Islet precursor cell (in vitro differentiated cells): ENCODE measurements around the gene ABCA5.

Experiments used
- DNase-seq: peaks from one replicate; pipeline ENCODE4 v3.0.0-alpha.2; 2018

Gene ABCA5

DNA sequence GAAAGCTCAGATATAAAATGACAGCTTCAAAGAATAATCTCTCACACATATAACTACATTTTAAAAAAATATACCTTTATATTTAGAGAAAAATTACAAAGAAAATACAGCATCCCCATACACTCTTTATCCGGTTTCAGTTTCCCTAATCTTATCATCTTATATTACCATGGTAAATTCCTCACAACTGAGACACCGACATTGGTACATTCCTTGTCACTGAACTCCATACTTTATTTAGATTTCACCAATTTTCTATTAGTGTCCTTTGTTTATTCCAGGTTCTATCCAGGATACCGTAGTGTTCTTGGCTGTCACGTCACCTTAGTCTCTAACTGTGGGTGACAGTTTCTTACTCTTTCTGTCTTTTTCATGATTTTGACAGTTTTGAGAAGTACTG, 76.3 kb downstream of the ABCA5 start:
- no peak for DNase-seq

DNA sequence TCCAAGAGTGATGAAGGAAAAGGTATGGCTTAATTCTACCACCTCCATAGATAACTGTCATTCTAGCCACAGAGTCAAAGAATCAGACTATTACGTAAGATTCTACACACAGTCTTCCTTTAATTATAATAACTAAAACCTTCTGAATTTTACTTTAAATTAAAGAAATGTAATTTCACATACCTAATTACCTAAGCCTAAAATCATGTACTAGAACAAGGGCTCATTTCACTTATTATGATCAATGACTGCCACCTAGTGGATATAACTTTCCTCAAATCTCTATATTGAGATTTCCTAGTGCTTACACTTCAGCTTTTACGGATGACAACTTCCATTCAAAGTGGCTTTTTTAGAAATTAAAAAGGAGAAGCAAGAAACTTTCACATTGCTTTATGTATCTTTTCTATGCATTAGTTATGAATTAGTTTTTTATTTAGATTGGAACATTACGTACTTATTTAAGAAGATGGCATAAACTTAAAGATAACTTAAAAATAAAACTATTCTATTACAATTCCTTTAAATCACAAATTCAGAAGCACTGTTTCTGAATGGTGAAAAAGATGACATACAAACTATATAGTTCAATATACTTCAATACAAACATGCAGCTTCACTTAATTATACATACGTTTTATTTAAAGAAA, 80.1 kb downstream of the ABCA5 start:
- DNase-seq, result no peak

DNA sequence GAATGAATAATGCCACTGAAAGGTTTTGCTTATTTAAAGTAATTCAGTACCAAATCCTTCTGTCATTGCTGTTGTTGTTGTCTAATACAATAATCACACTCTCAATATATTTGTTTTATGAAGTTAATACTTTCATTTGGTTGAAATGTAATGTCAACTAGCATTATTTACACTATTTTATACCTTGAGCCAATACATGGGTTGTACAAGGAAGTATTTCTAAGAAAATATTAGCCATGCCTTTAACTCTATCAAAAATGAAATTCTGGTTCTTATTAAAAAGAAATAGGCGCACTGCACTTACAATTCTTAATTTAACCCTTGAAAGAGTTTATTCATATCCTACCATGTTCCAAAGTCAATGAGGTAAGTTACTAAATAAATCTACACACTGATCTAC, 80.7 kb downstream of the ABCA5 start:
- DNase-seq, result no peak

DNA sequence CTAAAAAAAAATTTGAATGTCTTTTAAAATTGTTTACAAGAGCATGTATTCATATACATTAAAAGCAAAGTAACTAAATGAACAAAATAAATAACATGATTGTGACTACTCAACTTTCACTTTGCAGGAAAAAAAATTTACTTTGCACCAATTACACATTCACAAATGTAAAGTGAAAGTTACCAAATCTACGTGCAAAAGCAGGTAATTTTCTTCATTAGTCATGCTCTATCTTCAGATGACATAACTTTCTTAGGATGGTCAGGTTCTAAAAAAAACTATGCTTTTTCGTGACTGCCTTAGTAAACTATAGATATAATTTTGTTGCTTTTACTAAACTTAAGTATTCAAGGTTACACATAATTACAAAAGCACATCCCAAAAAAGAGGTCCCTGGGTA, 81.3 kb downstream of the ABCA5 start:
- no peak for DNase-seq

DNA sequence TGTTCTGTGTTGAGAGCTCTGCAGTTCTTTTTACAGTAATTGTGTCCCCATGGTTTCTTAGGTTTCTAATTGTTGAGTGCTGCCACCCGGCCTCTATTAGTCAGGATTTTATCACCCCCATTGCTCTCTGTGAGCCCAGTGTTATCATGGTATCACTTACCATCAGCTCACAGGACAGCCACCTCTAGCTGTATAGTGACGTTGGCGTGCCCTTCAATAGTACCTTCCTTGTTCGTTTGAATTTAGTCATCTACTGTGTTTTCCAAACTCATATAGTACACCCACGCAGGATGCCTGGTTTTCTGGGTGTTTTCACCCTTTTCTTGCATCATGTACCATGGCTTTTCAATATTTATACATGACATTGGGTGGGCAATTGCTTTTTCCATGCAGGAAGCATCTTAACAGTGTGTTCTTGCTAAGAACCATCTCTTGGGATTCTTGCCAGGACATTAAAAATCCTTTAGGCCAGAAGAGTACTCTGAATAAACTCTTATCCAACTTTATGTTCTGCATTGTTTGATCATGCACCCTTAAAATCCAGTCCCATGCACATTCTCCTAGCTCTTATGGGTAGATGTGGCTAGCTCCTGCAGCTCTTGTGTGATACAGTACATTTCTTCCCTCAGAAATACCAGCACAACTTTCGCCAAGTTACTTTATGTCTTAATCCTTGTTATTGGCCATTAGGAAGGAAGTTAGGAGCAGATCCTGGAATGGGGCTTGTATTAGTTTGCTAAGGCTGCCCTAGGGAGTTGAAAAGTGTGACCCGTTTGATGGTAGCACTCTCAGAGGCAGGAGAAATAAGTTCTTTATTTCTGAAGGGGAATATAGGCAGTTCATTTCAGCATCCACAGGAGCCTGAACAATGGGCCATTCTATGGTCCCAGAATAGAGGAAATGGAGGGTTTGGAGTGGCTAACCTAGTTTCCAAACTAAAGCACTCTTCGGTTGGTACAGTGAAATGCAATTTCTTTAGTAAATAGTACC, 87.0 kb downstream of the ABCA5 start:
- no peak for DNase-seq

DNA sequence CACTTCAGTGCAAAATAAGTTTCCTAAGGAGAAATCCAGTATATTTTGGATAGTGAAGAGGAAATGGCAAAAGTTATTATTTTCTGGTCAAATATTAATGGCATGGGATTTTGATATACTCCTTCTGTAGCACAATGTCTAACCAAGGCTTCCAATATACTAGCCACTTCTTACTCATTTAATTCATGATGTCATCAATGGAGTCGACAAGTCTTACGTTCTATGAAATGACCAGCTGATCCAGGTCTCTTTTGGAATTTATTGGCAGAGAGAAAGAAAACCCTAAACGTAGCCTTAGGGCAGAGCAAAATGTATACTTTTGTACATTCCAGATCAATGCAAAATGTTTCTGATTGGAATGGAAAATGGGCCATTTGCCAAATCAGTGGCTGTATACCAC, 90.0 kb downstream of the ABCA5 start:
- no peak for DNase-seq

DNA sequence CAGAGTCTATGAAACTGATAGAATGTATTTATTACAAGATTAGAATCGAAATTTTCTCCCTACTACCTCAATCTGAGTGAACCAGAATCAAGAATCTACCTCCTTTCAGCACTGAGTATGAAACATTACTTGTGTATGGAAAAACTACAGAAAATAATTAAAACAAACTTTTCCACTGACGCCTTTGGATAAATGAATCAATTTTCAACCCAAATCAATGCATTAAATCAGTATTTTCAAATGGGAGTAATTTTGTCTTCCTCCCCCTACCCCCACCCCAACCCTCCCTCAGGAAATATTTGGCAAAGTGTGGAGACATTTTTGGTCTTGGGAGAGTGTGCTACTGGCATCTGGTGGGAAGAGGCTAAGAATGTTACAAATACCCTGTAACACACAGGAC, 90.5 kb downstream of the ABCA5 start:
- DNase-seq, result no peak

DNA sequence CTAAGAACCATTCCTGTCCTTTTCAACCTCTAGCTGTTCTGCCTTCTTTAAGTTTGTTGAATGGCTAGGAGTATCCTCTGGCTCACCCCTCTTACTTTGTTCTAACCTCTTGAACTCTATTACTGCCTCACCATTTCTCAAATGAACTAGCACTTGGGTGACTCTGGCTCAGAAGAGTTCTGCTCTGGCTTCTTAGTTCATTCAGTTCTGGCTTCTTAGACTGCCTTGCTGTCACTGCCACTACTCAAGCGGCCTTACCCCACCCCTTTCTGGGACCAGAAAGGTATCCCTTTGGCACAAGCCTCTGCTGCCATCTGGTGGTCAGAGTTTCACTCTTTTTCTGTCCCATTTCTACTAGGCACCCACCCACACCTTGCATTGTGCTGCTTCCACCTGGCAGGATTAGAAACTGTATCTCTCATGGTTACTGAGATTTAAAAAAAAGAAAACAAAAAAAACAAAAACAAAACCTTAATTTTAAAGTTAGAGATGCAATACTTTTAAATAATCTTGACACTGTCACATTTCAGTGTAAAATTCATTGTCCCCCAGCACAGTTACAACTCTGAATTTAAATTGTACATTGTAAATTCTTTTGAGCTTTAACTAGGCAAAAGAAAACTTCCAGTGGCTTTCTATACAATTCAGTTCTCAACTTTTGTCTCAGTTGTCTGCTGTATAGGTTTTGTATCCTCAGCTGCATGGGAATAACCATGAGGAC, 91.4 kb downstream of the ABCA5 start:
- peak; percentile 94 for DNase-seq

DNA sequence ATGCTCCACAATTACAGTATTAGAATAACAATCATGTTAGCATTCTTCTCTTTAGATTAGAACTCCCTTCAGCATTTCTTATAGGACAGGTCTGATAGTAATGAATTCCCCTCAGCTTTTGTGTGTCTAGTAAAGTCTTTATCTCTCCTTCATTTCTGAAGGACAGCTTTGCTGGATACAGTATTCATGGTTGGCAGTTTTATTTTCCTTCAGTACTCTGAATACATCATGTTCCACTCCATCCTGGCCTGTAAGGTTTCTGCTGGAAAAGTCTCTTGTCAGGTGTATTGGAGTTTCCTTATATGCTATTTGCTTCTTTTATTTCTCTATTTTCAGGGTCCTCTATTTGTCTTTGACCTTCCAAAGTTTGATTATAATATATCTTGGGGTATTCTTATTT, 94.3 kb downstream of the ABCA5 start:
- DNase-seq, result no peak

DNA sequence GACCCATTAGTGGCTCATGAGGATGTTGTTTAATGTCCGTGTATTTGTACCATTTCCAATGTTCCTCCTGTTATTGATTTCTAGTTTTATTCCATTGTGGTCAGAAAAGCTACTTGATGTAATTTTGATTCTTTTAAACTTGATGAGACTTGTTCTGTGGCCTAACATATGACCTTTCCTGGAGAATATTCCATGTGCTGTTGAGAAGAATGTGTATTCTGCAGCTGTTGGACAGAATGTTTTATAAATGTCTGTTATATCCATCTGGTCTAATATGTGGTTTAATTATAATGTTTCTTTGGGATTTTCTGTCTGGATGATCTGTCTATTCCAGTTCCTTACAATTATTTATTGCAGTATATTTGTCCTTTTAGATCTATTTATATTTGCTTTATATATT, 95.4 kb downstream of the ABCA5 start:
- DNase-seq, result no peak

DNA sequence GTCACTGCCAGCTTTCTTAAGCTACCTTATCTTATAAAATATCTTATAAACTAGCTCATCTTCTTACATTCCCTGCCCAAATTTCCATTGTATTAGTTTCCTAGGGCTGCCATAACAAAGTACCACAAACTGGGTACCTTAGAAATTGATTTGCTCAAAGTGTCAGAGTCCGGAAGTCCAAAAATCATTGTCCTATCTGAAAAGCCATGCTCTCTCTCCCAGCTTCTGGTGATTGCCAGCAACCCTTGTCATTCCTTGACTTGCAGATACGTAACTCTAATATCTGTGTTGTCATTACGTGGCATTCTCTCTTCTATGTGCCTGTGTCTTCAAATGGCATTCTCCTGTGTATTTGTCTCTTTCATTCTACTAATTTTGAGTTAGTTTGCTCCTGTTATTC, 96.0 kb downstream of the ABCA5 start:
- DNase-seq, result no peak

DNA sequence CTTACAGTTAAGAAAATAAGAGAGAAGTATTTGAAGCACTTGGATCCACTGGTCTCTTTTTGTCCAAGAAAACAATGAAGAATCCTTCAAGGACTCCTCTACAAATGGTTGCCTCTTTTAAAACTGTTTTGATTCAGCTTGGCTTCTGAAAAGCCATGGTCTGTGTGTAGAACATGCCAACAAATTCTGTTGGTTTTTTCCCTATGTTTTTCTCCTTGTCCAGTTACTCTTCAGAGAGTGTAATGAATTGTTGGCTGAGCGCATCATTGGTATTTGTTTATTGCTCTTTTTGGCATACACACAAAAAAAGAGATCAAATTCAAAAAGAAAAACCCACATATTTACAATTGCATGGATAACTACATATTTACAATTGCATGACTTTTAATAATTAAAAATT, 98.4 kb downstream of the ABCA5 start, which contains the start of gene ABCA10:
ABCA10 (minus strand) TSS at position 249 of the 400 bp plus-strand sequence. CDS start 3,466 bp downstream, outside the sequence.
- no peak for DNase-seq

DNA sequence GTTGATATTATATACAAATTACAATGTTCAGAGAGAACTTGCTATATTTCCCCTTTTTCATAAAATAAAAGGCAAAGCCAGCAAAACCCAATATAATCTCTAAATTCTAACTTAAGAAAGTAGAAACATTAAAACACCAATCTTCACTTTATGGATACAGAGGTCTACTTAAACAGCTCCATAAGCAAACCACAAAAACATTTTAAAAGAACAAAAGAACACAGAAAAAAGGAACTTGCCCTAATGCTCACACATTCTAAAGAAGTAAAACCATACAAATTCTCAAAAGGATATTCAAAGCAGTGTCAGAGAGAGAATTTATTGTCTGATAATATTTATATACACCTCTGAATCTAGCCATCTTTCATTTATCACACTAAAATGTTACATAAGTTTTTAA, 98.9 kb downstream of the ABCA5 start:
- DNase-seq, result no peak

DNA sequence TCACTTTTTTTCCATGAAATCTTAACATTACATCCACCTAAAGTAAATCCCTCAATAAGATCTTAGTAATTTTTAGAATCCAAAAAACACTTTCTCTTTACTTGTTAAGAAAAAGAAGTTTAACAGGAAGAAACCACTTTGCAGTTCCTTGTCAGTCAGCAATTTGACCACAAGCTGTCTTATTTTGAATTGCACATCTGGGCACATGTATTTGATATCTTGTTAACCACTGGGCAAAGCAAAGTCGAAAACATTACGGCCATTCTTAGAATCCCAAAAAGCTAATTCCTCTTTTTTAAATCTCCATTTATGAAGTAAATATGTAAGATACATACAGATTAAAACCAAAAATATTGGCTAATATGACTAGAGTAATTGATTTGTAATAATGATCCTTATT, 99.4 kb downstream of the ABCA5 start:
- DNase-seq, result no peak

DNA sequence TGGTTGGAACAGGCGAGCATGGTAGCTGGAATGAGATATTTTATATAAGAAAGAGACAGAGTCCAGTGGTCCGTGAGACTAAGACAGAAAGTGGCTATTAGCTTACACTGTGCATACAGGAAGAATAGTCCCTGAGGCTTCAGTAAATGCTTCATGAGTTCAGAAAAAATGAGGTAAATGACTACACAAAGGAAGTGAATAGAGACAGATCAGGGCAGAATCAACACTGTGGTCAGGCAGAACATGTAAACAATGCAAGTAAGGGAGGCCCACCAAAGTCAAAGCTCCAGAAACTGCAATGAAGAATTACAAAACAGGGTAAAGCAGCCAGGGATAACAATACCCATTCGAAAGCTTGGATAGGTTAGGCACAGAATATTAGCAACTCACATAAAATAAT, 103.1 kb downstream of the ABCA5 start:
- DNase-seq, result no peak

DNA sequence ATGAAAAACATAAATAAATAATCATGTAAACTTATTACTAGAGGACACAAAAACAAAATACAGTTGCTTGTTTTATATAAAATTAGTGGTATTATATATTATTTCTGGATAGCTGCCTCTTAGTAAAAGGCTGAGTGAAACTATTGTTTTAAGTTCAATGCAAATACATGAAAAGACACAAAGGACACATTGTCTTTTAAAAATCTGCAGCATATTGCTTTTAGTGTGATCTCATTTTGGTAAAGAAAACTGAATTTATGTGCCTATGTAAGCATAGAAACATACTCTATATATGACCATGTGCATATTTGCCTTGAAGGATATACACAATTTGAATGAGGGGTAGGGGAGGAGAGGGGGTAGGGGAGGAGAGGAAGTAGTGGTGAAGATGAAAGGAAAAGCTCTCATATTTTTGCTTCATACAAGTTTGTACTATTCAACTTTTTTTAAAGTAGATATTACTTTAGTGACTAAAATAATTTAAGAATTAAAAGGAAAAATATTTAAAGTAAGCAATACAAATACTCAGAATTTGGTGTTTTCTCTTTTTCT, 104.2 kb downstream of the ABCA5 start:
- DNase-seq, result no peak

DNA sequence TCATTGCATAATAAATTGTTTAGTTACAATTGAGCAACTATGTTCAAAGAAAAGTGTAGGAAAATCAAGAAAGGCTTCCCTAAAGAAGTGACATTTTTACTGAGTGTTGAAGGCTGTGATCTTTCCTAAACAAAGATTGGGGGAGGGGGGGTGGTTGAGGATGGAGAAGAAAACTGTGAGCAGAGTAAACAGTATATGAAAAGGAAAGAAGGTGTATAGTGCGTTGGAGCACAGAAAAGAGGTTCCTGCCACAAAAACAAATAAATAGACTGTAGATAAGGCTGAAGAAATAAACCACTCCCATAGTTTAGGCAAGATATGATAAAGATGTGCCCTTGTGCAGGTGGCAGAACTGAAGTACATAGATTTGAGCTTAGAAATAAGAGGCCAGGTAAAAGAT, 106.8 kb downstream of the ABCA5 start:
- DNase-seq, result no peak

DNA sequence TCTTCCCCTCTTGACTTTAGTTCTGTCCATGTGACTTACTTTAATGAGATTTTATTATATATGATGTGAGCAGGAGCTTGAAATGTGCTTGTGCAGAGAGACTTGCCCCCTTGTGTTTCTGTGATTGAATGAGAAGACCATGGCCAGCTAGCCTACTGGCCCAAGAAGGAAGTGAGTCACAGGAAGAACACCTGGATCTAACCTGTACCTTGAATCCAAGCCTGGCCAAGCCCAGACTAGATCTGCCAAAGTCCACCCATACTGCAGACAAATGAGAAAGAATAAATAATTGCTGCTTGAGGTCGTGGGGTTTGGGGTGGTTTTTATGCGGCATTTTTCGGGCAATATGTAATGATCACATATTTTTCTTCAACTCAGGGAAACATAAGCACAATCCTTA, 107.9 kb downstream of the ABCA5 start:
- no peak for DNase-seq

DNA sequence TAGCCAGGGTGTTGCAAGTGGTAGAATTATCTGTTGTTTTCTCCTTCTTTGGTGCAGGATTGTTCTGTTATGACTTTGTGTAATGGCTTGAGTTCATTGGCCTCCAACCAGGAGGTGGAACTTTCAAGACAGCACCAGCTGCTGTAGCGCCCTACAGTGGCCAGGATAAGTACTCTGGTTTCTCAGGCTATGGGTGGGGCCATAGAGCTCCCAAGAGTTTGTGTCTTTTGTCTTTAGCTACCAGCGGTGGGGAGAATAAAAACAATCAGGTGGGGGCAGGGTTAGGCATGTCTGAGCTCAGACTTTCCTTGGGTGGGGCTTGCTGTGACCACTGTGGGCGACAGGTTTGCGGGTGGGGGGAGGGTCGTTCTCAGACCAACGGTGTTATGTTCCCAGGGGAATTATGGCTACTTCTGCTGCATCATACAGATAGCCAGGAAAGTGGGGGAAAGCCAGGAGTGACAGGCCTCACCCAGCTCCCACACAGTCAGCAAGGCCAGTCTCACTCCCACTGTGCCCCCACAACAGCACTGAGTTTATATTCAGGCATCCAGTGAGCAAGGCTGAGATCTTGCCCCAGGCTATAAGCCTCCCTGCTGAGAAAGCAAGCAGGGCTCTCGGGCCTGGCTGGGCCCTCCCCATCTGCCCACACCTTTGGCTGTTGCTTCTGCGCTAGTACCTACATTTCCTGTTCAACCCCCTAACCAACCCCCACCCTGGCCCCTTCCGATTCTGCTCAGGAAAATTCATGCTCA, 113.7 kb downstream of the ABCA5 start:
- DNase-seq, result peak; percentile 87

DNA sequence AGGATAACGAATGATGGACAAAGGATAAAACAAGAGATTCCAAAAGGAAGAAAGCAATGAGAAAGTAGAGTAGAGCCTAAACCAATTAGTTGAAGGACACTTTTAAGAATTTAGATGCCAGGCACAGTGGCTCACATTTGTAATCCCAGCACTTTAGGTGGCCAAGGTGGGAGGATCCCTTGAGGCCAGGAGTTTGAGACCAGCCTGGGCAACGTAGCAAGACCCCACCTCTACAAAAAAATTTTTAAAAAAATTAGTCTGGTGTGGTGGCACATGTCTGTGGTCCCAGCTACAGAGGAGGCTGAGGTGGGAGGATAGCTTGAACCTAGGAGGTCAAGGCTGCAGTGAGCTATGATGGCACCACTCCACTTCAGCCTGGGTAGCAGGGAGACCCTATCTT, 118.3 kb downstream of the ABCA5 start:
- no peak for DNase-seq

DNA sequence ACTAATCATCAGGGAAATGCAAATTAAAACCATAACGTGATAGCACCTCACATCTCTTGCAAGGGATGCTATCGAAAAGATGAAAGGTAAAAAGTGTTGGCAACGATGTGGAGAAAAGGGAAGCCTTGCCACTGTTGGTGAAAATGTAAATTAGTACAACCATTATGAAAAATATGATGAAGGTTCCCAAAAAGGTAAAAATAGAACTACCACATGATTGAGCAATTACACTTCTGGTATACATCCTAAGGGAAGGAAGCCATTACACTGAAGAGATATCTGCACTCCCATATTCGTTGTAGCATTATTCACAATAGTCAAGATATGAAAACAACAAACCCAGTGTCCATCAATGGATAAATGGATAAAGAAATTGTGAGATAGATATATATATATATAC, 119.8 kb downstream of the ABCA5 start:
- no peak for DNase-seq

DNA sequence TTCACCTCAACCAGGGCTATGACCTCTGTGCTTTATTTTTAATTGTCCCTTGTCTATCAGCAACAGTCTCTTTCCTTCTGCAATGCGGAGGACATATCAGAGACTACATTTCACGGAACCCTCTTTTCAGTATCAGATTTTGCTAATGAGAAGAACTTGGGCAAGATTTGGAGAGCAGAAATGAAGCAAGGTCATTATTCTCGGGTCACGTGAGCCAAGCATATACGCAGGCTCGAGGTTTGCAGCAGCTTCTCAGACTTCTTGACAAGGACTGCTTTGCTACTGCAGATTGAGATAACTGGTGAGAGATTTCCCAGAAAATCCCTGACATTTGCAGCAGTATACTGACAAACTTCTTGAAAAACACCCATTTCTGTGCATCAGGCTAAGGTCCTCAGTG, 128.7 kb downstream of the ABCA5 start:
- DNase-seq, result no peak
